EL (cell line): ENCODE measurements around the gene DLEU7.

ENCODE experiments used
- DNase-seq: peaks from one replicate; pipeline ENCODE4 v3.0.0-alpha.2; 2016

The DLEU7 gene

DNA sequence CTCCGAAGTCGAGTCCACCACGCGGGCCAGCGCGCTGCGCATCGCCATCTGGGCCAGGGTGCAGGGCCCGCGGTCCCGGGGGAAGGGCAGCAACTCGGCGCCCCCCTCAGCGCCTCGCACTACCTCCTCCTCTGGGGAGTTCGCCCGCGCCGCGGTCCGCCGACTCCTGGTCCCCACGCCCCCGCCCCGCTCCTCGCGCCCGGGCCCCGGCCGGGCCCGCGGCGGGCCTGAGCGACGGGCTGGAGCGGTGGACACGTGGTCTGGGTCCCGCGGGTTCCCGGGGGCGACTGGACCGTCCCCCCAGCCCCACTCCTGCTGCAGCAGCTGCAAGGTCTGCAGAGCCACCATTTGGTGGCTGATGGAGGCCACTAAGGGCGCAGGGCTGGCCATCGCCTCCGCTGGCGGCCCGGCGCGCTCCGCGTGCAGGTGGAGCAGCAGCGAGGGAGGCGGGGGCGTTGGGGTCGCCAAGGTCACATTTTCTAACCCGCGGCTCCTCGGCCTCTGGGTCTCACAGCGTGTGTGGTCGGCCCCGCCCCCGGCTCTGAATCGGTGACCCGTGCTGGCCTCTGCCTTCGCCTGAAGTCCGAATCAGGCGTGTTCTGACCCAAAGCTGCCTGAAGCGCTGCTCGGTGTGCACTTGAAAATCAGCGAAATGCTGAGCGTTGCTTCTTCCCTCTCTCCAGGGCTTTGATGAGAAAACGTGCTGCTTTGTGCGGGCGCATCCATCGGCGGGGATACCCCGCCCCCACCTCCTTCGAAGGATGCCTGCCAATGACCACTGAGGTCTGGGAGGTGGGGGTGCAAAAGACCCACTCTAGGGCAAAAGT, at the start of gene DLEU7:
DLEU7 (minus strand) TSS at position 436 of the 827 bp plus-strand sequence; CDS start at position 390, 46 bp downstream.
- DNase-seq, result no peak

DNA sequence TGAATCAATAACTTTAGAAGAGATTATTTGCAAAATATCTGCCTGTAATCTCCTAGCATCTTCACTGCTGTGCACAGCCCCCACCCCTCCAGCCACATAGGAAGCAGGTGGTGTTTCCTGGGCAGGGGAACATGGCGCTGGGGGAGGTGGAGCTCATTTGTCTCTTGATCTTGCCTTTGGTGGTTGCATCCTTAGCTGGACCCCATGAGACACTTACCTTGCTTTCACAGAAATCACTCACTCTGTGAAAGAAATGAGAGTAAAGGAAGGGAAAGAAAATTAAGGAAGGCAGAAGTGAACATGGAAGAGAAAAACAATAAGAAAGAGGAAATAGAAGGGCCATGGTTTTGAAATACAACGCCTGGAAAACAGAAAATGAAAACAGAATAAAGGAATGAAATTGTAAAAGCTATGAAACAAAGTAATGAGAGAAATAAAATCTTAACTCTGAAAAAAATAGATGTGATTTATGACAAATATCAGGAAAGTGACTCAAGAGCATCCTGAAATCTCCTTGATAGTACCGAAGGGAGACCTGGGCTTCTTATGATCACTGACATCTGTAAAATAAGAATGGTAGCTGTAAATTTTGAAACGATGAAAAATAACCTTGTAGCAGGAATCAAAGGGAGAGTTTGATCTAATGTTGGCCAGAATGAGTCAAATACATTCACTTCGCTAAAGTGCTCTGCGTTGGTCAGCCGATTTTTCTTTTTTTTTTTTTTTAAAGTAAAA, 48.9 kb upstream of the DLEU7 start:
- DNase-seq, result no peak

DNA sequence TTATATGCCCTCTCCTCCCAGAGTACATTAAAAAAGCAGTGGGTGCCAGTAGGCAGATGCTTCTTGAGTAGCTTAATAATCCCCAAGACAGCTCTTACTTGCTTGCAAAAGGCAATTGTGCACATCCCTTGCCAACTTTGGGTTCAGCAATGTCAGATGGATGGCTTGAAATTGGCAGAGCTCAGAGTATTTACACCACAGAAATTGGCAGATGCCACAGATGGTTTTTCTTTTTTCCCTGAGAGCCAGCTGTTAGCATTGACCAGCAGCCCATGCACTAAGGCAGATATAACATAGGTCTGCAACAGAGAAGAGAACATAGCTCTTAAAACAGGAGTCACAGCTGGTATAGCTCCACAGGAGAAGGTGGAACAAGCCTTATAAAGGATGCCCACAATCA, 47.7 kb upstream of the DLEU7 start:
- DNase-seq, result no peak

DNA sequence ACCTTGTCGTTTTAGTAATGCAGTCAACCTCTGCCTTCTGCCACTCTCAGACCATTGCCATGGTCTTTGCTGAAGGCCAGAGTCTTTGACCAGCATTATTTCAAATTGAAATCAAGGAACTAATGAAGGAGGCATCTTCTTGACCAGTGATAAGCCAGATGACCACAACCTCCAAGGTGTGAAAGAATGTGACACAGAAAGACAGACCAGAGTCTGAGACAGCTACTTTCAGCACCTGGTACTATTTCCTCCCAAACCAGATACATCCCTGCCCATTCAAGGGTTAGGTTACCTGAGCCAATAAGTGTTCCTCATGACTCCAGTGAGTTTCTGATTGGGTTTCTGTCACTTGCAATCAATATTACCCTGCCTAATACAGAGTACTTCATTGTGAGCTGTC, 45.8 kb upstream of the DLEU7 start:
- no peak for DNase-seq

DNA sequence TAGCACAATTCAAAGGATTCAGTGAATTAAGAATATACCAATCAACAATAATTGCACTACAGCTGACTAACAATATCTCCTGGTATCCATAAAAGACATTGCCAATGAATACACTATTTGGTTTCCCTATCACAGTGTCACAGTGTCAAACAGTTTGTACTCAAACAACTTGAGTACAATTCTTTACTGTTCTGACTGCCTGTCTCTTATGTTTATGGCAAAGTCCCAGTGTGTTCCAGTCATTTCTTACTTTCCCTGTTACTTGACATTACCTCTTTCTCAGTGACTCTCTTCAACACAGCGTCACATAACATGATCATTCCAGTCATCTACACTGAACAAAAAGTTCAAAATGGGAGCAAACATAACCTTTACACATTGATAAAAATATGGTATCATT, 44.9 kb upstream of the DLEU7 start:
- no peak for DNase-seq

DNA sequence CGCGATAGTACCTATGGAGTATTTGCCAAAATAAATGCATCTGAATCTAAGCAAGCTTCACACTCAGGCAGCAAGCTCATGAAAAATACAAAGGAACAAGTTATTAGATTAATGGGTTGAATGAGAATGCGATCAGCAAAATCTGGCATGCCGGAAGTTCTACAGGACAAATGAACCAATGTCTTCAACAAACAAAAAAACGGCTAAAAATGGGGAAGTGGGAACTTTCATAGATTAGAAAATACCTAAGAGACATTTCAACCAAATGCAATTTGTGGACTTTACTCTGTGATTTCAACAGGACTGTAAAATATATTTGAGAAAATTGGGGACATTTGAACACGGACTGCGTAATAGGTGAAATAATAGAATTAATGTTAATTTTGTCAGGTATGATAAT, 43.7 kb upstream of the DLEU7 start:
- no peak for DNase-seq

DNA sequence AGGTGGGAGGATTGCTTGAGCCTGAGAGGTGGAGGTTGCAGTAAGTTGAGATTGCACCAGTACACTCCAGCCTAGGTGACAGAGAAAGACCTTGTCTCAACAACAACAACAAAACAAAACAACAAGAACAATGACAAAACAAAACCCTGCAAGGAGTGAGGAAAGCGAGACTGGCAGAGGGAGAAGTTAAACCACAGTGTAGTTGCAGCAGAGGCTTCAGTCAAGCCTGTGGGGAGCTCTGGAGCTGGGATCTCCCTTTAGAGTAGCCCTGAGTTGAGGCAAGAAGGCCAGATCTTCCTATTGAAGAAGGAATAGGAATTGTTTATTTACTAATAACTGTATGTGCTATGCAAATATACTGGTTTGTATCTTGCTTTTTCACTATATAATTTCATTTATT, 40.8 kb upstream of the DLEU7 start:
- DNase-seq, result no peak

DNA sequence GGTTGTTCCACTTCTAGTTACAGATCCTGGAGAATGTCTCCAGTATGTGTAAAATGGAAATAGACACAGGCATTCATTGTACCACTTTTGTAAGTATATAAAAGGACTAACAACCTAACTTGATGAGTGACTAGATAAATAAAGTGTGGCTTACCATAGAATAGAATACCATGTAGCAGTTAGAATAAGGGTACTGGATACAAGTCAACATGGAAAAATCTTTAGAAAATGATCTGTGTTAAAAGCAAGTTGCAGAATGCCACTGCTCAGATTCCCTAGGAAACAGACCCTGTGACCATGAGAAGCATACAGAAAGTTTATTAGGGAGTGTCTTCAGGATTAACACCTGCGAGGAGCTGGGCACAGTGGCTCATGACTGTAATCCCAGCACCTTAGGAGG, 40.2 kb upstream of the DLEU7 start:
- DNase-seq, result no peak

DNA sequence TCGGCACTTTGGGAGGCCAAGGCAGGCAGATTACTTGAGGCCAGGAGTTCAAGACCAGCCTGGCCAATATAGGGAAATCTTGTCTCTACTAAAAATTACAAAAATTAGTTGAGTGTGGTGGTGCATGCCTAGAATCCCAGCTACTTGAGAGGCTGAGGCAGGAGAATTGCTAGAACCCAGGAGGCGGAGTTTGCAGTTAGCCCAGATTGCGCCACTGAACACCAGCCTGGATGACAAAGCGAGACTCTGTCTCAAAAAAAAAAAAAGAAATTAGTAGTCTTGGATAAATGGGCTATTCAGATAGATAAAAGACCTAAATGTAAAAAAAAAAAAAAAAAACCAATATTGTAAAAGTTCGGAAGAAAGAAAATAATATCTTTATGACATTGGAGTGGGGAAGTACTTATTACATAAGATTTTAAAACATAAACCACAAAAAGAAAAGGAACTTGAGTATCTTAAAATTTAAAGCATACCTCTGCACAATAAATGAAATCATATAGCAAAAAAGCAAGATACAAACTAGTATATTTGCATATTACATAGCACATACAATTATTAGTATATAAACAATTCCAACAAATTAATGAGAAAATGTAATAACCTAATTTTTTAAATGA, 39.4 kb upstream of the DLEU7 start:
- DNase-seq, result no peak

DNA sequence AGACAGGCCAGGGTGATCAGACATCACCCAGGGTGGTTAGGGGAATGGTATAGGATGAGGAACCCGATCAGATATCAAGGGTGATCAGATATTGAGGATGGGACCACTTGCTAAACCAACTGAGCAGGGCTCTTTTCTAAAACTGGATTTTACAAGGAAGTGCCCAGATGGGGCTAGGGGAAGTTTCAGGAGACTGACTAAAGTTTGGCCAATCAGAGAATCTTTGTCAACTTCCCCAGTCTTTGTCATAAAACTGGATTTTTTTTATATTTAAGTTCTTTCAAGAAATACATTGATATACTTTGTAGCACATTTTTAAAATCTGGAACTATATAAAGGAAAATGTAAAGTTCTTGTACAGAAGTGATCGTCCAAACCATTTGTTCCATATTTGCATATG, 30.5 kb upstream of the DLEU7 start:
- DNase-seq, result no peak

DNA sequence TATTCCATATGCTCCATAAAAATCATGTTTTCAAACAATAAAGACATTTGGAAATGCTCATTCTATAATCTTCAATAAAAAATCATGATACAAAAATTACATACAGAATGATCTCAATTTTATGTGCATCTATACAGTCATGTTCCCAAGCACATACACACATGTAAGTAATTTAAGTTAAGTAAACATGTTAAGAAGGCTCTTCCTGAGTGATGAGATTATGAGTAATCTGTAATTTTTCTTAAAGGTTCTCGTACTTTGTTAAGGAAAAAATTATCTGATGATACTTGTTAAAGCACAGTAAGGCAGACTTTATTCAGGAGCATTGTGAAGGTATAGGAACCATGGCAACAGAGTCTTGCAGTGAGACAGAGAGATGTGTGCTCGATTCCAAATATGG, 30.0 kb upstream of the DLEU7 start:
- no peak for DNase-seq

DNA sequence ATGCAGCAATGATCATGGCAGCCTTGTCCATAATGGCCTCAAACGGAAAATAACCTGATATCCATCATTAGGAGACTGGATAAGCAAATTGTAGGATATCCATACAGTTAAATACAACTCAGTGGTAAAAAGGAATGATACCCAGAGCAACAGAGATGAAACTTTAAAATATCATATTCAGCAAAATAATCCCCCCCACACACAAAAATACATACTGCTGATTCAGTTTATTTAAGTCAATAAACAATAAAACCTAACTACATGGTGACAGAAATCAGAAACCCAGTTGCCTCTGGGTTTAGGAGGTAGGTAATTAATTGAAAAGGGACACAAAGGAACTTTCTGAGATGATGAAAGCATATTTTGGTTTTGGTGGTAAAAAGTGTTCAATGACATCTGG, 27.9 kb upstream of the DLEU7 start:
- DNase-seq, result no peak

DNA sequence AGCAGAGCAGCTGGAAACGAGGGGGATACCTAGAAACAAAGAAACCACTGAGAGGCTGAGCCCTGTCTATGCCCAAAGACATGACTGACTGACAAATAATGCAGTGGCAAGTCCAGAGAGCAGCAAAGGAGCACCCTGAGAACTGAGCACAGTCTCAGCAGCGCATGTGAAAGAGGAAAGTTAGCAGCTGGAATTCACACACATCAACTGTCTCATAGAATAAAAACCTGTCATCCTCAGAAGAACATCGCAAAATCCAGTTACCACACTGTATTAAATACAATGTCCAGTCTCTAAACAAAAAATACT, 24.1 kb upstream of the DLEU7 start:
- no peak for DNase-seq

DNA sequence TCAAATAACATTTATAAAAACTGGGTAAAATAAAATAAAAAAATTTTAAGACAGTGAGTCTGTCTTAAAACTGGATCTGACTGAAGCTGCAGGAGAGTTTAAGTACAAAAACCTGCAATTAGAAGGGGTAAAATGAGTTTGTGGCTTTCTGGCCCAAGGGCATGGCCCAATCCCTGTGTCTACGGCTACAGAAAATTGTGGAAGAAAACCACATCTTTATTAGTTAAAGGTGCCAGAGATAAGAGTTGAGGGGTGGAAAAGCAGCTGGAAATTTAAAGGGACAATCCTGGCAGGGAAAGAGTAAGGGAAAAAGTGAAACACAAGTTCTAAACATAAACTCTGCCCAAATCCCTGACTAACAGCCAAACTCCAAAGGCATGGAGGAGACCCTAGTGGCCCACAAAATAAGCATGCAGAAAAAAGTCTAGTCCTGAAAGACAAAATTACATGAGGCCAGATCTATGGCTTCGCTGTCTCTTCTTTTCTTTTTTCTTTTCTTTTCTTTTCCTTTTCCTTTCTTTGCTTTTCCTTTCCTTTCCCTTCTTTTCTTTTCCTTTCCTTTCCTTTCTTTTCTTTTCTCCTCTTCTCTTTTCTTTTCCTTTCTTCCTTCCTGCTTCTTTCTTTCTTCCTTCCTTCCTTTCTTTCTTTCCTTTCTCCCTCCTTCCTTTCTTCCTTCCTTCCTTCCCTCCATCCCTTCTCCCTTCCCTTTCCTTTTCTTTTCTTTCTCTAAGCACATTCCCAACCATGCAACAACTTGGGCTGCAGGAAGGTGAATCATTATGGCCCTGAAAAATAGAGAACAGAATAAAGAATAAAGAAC, 23.5 kb upstream of the DLEU7 start:
- DNase-seq, result no peak

DNA sequence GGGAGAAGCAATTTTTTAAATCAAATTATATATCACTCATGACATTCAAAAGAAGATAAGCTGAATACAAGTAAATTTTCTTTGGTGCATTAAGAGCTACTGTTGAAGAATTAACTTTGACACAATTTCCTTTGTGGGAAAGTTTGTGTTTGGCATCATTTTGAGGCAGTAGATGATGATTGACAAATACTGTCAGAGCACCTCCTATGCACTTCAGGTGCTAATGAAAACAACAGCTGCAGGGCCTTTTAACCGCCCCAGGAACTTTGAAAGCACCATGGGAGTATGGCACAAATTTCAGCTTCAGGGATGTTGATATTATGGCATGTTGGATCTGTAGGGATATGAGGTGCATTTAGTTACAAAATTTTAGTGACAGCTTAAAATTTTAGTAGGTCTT, 21.0 kb upstream of the DLEU7 start:
- DNase-seq, result no peak

DNA sequence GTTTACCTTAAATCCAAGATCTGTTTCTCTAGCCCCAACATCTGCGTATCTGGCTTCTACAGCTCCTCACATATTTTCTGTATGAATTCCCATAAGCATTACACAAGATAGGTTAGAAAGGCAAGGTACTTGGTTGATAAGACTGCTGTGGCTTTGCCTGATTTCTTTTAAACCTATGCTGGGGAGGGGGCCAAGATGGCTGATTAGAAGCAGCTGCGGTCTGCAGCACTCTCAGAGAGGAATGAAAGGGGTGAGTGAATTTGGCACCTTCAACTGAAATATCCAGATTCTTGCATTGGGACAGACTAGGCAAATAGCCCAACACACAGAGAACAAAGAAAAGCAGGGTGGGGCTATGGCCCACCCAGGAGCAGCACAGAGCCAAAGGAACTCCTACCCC, 12.2 kb upstream of the DLEU7 start:
- no peak for DNase-seq

DNA sequence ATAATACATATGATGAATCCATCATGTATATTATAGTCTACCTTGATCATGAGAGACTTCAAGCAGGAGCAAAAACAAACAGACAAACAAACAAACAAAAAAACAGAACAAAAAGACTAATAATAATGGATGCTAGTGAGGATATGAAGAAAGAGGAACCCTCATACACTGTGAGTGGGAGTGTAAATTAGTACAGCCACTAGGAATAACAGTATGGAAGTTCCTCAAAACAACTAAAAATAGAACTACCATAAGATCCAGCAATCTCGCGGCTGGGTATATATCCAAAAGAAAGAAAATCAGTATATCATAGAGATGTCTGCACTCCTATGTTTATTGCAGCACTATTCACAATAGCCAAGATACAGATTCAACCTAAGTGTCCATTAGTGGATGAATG, 7.0 kb upstream of the DLEU7 start:
- no peak for DNase-seq

DNA sequence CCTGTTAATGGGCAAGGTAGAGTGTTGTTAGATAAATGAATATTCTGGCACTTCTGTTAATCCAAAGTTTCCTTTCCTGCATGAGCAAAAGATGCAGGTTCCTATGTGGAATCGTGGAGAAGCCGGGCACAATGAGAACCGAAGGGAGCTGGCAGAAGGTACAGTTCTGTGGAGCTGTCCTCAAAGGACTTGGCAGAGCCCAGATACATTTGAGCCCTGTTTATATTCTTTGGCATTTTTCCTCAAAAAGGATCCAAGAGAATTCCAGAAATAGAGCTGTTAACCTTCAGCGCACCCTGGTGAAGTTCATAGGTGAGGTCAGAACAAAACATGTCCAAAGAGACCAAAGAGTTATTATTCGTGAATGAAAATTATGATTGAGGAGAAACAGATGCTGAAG, 4.0 kb upstream of the DLEU7 start:
- no peak for DNase-seq

DNA sequence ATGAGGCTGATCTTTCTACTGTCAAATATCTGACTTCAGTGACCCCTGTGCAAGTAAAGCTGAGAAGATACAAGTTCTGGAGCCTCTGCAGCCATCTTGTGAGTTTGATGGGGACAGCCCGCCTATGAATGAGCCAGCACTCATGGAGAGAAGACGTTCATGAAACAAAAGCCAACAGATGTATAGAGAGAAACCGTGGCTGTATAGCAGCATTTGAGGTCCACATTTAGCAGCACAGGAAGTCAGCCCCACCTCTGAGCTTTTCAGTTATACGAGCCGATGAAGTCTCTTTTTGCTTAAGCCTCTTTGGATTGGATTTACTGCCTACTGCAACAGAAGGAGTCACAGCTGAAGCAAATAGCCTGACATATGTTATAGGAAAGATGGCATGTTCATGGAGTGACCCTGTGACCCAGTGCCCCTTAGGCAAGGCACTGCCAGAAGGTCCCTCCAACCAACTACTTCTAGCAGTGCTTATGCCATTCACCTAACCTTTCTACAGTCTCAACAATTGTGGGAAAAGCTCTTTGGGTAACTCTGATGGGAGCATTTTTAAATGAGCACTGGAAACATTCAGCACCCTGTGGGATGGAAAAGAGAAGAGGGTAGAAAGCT, 3.5 kb upstream of the DLEU7 start:
- no peak for DNase-seq

DNA sequence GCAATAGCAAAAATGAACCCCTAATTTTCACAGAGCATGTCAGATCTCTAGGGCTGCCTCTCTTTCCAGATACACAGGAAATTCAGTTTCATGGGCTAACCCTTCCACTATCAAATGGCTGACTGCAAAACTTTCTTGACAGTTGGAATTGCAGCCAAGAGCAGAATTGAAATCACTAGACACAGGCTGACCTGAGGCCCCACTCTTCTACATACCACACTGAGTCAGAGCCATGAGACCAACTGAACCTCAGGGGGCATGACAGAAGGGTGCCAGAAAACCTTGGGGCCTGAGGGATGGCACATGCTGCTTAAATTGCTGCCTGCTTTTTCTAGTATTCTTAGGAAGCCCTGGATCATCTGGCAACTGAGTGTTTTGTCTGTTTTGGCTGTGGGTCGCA, 1.7 kb upstream of the DLEU7 start:
- DNase-seq, result peak; percentile 50

DNA sequence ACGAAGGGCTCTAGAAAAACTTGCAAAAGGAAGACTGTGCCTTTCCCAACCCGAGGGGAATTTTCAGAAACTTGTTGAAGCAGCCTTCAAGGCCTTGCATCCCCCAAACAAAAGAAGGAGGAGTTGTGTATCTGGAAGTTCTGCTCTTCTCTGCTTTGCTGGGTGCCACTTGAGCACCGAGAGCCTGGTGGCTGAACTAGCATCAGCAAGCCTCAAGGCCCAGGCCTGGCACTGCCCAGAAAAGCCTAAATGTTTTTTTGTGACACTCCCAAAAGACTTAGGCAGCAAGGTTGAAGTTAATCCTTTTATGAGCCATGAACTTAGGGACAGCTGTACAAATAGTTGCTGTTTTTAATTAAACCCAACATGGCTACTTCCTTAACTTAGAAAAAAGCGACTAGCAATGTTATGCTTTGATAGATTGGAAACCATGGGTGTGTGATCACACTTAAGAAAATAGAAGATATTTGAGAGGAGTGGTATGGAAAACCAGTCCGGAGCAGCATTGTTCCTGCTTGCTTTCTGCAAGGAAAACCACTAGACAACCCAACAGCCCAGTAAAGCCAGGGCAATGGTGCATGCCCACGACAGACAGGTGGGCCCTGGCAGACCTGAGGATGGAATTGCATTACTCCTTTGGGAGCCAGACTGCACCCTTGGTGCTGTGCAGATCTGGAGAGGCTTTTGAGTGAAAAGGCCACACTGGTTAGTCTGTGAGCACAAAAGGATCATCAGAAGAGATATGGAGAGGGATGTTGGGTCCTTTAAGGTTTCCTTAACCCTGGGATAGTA, 788 bp upstream of the DLEU7 start:
- no peak for DNase-seq

DNA sequence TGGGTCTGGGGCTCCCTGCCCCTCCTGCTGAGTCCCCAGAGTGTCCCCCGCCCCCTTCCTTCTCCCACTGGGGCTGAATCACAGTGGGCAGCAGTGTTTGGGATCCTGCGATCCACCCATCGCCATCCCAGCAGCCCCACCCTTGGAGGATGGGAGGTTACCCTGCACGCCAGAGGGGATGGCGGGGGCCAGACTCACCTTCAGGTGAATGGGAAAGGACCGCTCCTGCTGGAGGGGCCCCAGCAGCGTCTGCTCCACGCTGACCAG, 569 bp downstream of the DLEU7 start:
- DNase-seq, result no peak
